GM23338 (cell line): Measurements from ENCODE around the gene ETHE1.

Experiments
- CREB1 ChIP-seq: fragments of 250-450 bp; sonication (Bioruptor Pico); IDR thresholded peaks from 2 replicates; pipeline ENCODE4 v1.5.0; 2020; ENCODE audit warnings: low read depth, mild to moderate bottlenecking, moderate library complexity
- CTCF ChIP-seq, 2 experiments: fragments of 200-600 bp in 1 of 2; sonication (generic) in 1 of 2; conservative IDR thresholded peaks; 2 replicates each; pipeline versions ENCODE4 v1.5.1 to v1.6.1; 2016 to 2017; ENCODE audit warnings: antibody characterized with exemption in 2 of 2, low read depth in 2 of 2, mild to moderate bottlenecking in 2 of 2, moderate library complexity in 1 of 2
- EZH2 ChIP-seq: fragments of 200-600 bp; sonication (generic); IDR thresholded peaks from one replicate; pipeline ENCODE4 v1.8.0; 2017; ENCODE audit warnings: antibody characterized with exemption, mild to moderate bottlenecking, low read depth; ENCODE audit not compliant: unreplicated experiment
- EZH2phosphoT487 ChIP-seq: fragments of 200-600 bp; sonication (generic); IDR thresholded peaks from one replicate; pipeline ENCODE4 v1.8.1; 2018; ENCODE audit warnings: antibody characterized with exemption; ENCODE audit not compliant: unreplicated experiment
- POLR2AphosphoS5 ChIP-seq: IDR thresholded peaks from 2 replicates; pipeline ENCODE4 v1.6.1; 2016; ENCODE audit warnings: antibody characterized with exemption, low read depth
- REST ChIP-seq: IDR thresholded peaks from one replicate; pipeline ENCODE4 v1.6.1; 2018; ENCODE audit warnings: antibody characterized with exemption; ENCODE audit not compliant: unreplicated experiment

GRCh38 chr19:43466793-43467192 is 60.2 kb downstream of the ETHE1 start:
- TF ChIP-seq CTCF (conservative IDR thresholded peaks at IDR 0.05; ENCODE audit: low read depth in 2 of 2) = no peak
- no peak for TF ChIP-seq EZH2phosphoT487
- TF ChIP-seq REST = no peak
- no peak for TF ChIP-seq POLR2AphosphoS5
- no peak for TF ChIP-seq CREB1 (CRISPR knock-in tag)
- no peak for TF ChIP-seq EZH2
